ENCODE data around the gene MPPED2.

GRCh38 chr11:30603357-30603756 is 17.2 kb upstream of the MPPED2 start:
- TF ChIP-seq CTCF (IDR thresholded peaks at IDR 0.05; ENCODE audit: low read depth, low read length): no peak
- TF ChIP-seq EZH2phosphoT487 (IDR thresholded peaks at IDR 0.05; ENCODE audit: low read depth): no peak

Measured in OCI-LY3 (cell line).